Astrocyte (in vitro differentiated cells and primary cell): ENCODE data around the gene PPIE. TPM values are rescaled to one million over a fixed set of nuclear protein-coding genes. Genes with fewer than 3 reads are reported as not detected.
"Not testable (repeated sequence)": the region's sequence is repeated elsewhere in the genome, so short reads cannot be mapped to it uniquely, and the experiment has no call there.

Experiments
- DNase-seq: peaks from one replicate; pipeline ENCODE4 v3.0.0-alpha.2; 2010; ENCODE audit warnings: low read depth
- FAIRE-seq: peaks from 2 replicates; lab custom pipeline; 2011; peaks lifted over from hg19 to GRCh38; lab: Jason Lieb, UNC
- H2AFZ ChIP-seq: 2 replicates; pipeline ENCODE4 v1.6.0; 2012; ENCODE audit warnings: low read depth, low read length, inconsistent platforms
- H3K27ac ChIP-seq: 2 replicates; pipeline ENCODE4 v1.5.1; 2011; ENCODE audit warnings: low read depth, low read length, inconsistent platforms
- H3K27me3 ChIP-seq: 2 replicates; pipeline ENCODE4 v1.6.0; 2011; ENCODE audit warnings: low read length, inconsistent platforms; ENCODE audit not compliant: insufficient read depth
- H3K36me3 ChIP-seq: 2 replicates; pipeline ENCODE4 v1.5.1; 2011; ENCODE audit warnings: low read length, inconsistent platforms; ENCODE audit not compliant: insufficient read depth
- H3K4me1 ChIP-seq: 2 replicates; pipeline ENCODE4 v1.5.1; 2011; ENCODE audit warnings: low read length, inconsistent platforms; ENCODE audit not compliant: insufficient read depth
- H3K4me2 ChIP-seq: 2 replicates; pipeline ENCODE4 v1.6.0; 2012; ENCODE audit warnings: low read length, inconsistent platforms
- H3K4me3 ChIP-seq: 2 replicates; pipeline ENCODE4 v1.5.1; 2011; ENCODE audit warnings: low read depth, mild to moderate bottlenecking, low read length, inconsistent platforms; ENCODE audit not compliant: insufficient read depth
- H3K79me2 ChIP-seq: 2 replicates; pipeline ENCODE4 v1.6.0; 2012; ENCODE audit warnings: mild to moderate bottlenecking, low read length, inconsistent platforms; ENCODE audit not compliant: insufficient read depth
- H3K9ac ChIP-seq: 2 replicates; pipeline ENCODE4 v1.6.0; 2012; ENCODE audit warnings: mild to moderate bottlenecking, low read length, inconsistent platforms
- H3K9me3 ChIP-seq: 2 replicates; pipeline ENCODE4 v1.5.1; 2012; ENCODE audit warnings: low read depth, mild to moderate bottlenecking, low read length, inconsistent platforms; ENCODE audit not compliant: insufficient read depth
- H4K20me1 ChIP-seq: 2 replicates; pipeline ENCODE4 v1.6.0; 2012; ENCODE audit warnings: low read length, inconsistent platforms; ENCODE audit not compliant: insufficient read depth
- H3K27ac Mint-ChIP-seq: one replicate; pipeline ENCODE4 v1.8.0; 2021; ENCODE audit warnings: mild to moderate bottlenecking, mixed read lengths; ENCODE audit not compliant: unreplicated experiment
- H3K27me3 Mint-ChIP-seq: one replicate; pipeline ENCODE4 v1.8.0; 2021; ENCODE audit warnings: low read depth, mixed read lengths; ENCODE audit not compliant: unreplicated experiment
- H3K36me3 Mint-ChIP-seq: one replicate; pipeline ENCODE4 v1.8.0; 2021; ENCODE audit warnings: low read depth, mixed read lengths; ENCODE audit not compliant: unreplicated experiment
- H3K4me1 Mint-ChIP-seq: one replicate; pipeline ENCODE4 v1.8.0; 2021; ENCODE audit warnings: low read depth, mixed read lengths; ENCODE audit not compliant: unreplicated experiment
- H3K4me3 Mint-ChIP-seq: one replicate; pipeline ENCODE4 v1.8.0; 2021; ENCODE audit warnings: mild to moderate bottlenecking, moderate library complexity, mixed read lengths; ENCODE audit not compliant: unreplicated experiment
- H3K9me3 Mint-ChIP-seq: one replicate; pipeline ENCODE4 v1.8.0; 2021; ENCODE audit warnings: mild to moderate bottlenecking, mixed read lengths; ENCODE audit not compliant: unreplicated experiment
- CTCF ChIP-seq: IDR thresholded peaks from 2 replicates; pipeline ENCODE4 v1.5.1; 2011; ENCODE audit warnings: low read depth, mild to moderate bottlenecking, inconsistent platforms, low read length, moderate library complexity; ENCODE audit not compliant: insufficient read depth
- EZH2 ChIP-seq: IDR thresholded peaks from 2 replicates; pipeline ENCODE4 v1.6.1; 2012; ENCODE audit warnings: mild to moderate bottlenecking, low read length, inconsistent platforms; ENCODE audit not compliant: insufficient read depth
- total RNA-seq: library from RNA; stranded (reverse); gene quantifications from 2 replicates; pipeline ENCODE4 v1.2.1, GENCODE V29; 2021

Gene PPIE
- total RNA-seq, 1 donor from 2014 or later: 33.7 TPM

GRCh38 chr1:39761557-39762260, 23.0 kb downstream of the PPIE start:
- H3K9me3 Mint-ChIP-seq: peaks cover 3% of the 10 kb centered on the region
- H3K27me3 ChIP-seq: no peaks in the 10 kb centered on the region
- H3K4me3 ChIP-seq: no peak overlapping the region
- H3K36me3 Mint-ChIP-seq: peaks cover 18% of the 10 kb centered on the region
- peaks cover 6% of the 10 kb centered on the region for H3K36me3 ChIP-seq
- H3K4me2 ChIP-seq: no peak overlapping the region
- DNase-seq (no peak), FAIRE-seq (no peak)
- no peak overlapping the region for H3K27ac ChIP-seq
- H3K27ac Mint-ChIP-seq: no peak overlapping the region
- H3K9me3 ChIP-seq: no peaks in the 10 kb centered on the region
- H3K4me3 Mint-ChIP-seq: no peak overlapping the region
- H4K20me1 ChIP-seq: no peaks in the 10 kb centered on the region
- no peaks in the 10 kb centered on the region for H3K4me1 ChIP-seq
- H3K27me3 Mint-ChIP-seq: no peaks in the 10 kb centered on the region
- no peak for TF ChIP-seq EZH2
- no peak for TF ChIP-seq CTCF
- no peak overlapping the region for H3K9ac ChIP-seq
- H3K79me2 ChIP-seq: no peaks in the 10 kb centered on the region
- H3K4me1 Mint-ChIP-seq: peaks cover 7% of the 10 kb centered on the region
- no peak overlapping the region for H2AFZ ChIP-seq

- Mint-ChIP-seq H3K27ac (no peak overlapping the region), H3K36me3 (peaks cover 13% of the 10 kb centered on the region), H3K9me3 (peaks cover 3% of the 10 kb centered on the region), H3K4me3 (no peak overlapping the region), H3K27me3 (no peaks in the 10 kb centered on the region), H3K4me1 (peaks cover 7% of the 10 kb centered on the region)
- Histone ChIP-seq H4K20me1 (no peaks in the 10 kb centered on the region), H3K9me3 (no peaks in the 10 kb centered on the region), H3K36me3 (peaks cover 4% of the 10 kb centered on the region), H3K27ac (no peak overlapping the region), H3K79me2 (no peaks in the 10 kb centered on the region), H3K4me1 (no peaks in the 10 kb centered on the region), H3K4me2 (no peak overlapping the region), H3K27me3 (no peaks in the 10 kb centered on the region), H2AFZ (no peak overlapping the region), H3K9ac (no peak overlapping the region), H3K4me3 (no peak overlapping the region)
- DNase-seq: no peak
- no peak for FAIRE-seq
- TF ChIP-seq EZH2: no peak
- TF ChIP-seq CTCF: no peak
Measured at GRCh38 chr1:39762550-39763540, 24.2 kb downstream of the PPIE start.

GRCh38 chr1:39763619-39764374, 25.1 kb downstream of the PPIE start:
- H3K27ac ChIP-seq, H3K4me3 ChIP-seq, H3K9me3 ChIP-seq, H3K79me2 ChIP-seq, H3K9me3 Mint-ChIP-seq, H3K4me1 ChIP-seq, FAIRE-seq, H3K9ac ChIP-seq, H3K36me3 ChIP-seq, H3K4me2 ChIP-seq, H2AFZ ChIP-seq, H3K27ac Mint-ChIP-seq, H3K27me3 ChIP-seq, DNase-seq, H4K20me1 ChIP-seq, H3K27me3 Mint-ChIP-seq, H3K4me1 Mint-ChIP-seq, H3K4me3 Mint-ChIP-seq: not testable (repeated sequence)
- peaks cover 13% of the 10 kb centered on the region for H3K36me3 Mint-ChIP-seq

- not testable (repeated sequence) for H3K4me1 ChIP-seq, H4K20me1 ChIP-seq, H3K4me3 Mint-ChIP-seq, H2AFZ ChIP-seq, H3K9me3 ChIP-seq, DNase-seq, H3K4me3 ChIP-seq, H3K36me3 ChIP-seq, H3K9me3 Mint-ChIP-seq, H3K9ac ChIP-seq, H3K27ac ChIP-seq, H3K36me3 Mint-ChIP-seq, H3K27ac Mint-ChIP-seq, H3K4me1 Mint-ChIP-seq, H3K4me2 ChIP-seq, H3K27me3 ChIP-seq, H3K79me2 ChIP-seq, H3K27me3 Mint-ChIP-seq, FAIRE-seq
Measured at GRCh38 chr1:39764512-39764911, 25.8 kb downstream of the PPIE start.
